ENCODE measurements around the gene FAM120AOS. TPM values are rescaled to one million over a fixed set of nuclear protein-coding genes. Genes with fewer than 3 reads are reported as not detected.

FAM120AOS gene
- total RNA-seq, 1 experiment from 2014 or later = 53.6 TPM

- H3K14ac ChIP-seq (ENCODE audit: insufficient read depth, low read length) = no peak overlapping the region
- H2AK5ac ChIP-seq (ENCODE audit: insufficient read length, low read length) = no peak overlapping the region
- no peak overlapping the region for H4K5ac ChIP-seq (ENCODE audit: insufficient read length, low read depth, low read length)
- H4K20me1 ChIP-seq (ENCODE audit: control insufficient read depth, insufficient read depth, insufficient read length) = no peaks in the 10 kb centered on the region
- no peaks in the 10 kb centered on the region for H3K9me3 ChIP-seq (ENCODE audit: control insufficient read depth, low read depth, low read length)
- H3K79me2 ChIP-seq (ENCODE audit: insufficient read depth, low read length) = no peaks in the 10 kb centered on the region
- peaks cover 0 to 2% of the 10 kb centered on the region in 2 experiments; a peak in 2 of 4 replicates for H3K4me1 Mint-ChIP-seq
- TF ChIP-seq, protein P1, sequence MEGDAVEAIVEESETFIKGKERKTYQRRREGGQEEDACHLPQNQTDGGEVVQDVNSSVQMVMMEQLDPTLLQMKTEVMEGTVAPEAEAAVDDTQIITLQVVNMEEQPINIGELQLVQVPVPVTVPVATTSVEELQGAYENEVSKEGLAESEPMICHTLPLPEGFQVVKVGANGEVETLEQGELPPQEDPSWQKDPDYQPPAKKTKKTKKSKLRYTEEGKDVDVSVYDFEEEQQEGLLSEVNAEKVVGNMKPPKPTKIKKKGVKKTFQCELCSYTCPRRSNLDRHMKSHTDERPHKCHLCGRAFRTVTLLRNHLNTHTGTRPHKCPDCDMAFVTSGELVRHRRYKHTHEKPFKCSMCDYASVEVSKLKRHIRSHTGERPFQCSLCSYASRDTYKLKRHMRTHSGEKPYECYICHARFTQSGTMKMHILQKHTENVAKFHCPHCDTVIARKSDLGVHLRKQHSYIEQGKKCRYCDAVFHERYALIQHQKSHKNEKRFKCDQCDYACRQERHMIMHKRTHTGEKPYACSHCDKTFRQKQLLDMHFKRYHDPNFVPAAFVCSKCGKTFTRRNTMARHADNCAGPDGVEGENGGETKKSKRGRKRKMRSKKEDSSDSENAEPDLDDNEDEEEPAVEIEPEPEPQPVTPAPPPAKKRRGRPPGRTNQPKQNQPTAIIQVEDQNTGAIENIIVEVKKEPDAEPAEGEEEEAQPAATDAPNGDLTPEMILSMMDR (conservative IDR thresholded peaks at IDR 0.05) = no peak
- no peak overlapping the region for H3K27ac Mint-ChIP-seq
- H3K18ac ChIP-seq (ENCODE audit: insufficient read length, low read depth, low read length) = no peak overlapping the region
- no peak overlapping the region for H2BK15ac ChIP-seq (ENCODE audit: low read depth, low read length)
- no peak for DNase-seq
- no peaks in the 10 kb centered on the region for H3K23me2 ChIP-seq (ENCODE audit: insufficient read length, low read depth, low read length, poor library complexity, severe bottlenecking)
- peaks cover 3% of the 10 kb centered on the region for H3K27me3 Mint-ChIP-seq (ENCODE audit: low read depth)
- no peak overlapping the region for H3K4me2 ChIP-seq (ENCODE audit: insufficient read depth, insufficient read length, low read length)
- H3K56ac ChIP-seq (ENCODE audit: insufficient read length, low read depth, low read length) = no peak overlapping the region
- no peak overlapping the region for H4K91ac ChIP-seq (ENCODE audit: insufficient read length, low read depth, low read length)
- peaks cover 0 to 7% (median 5%) of the 10 kb centered on the region in 3 experiments; a peak in 5 of 7 replicates for H3K36me3 Mint-ChIP-seq (ENCODE audit: insufficient read depth in 1 of 3, low read depth in 3 of 3)
- no peak overlapping the region for H4K8ac ChIP-seq (replicated peaks; ENCODE audit: insufficient read length, low read depth, low read length)
- H3K4ac ChIP-seq (ENCODE audit: low read depth, low read length) = no peak overlapping the region
- H3K23ac ChIP-seq (ENCODE audit: insufficient read length, low read depth, low read length) = no peak overlapping the region
- no peak overlapping the region for H2BK12ac ChIP-seq (ENCODE audit: insufficient read length, low read depth, low read length)
- no peak overlapping the region for H2AFZ ChIP-seq (ENCODE audit: low read length)
- no peak overlapping the region for H3T11ph ChIP-seq (ENCODE audit: low read length)
- H3K79me1 ChIP-seq (ENCODE audit: insufficient read depth, low read depth, low read length, poor library complexity, severe bottlenecking) = no peaks in the 10 kb centered on the region
- no peak overlapping the region for H2BK5ac ChIP-seq (ENCODE audit: insufficient read length, low read length)
- H2BK20ac ChIP-seq (ENCODE audit: low read depth, low read length, poor library complexity, severe bottlenecking) = no peak overlapping the region
- peaks cover 5 to 14% of the 10 kb centered on the region in 2 experiments for H3K9me3 Mint-ChIP-seq
- H3K4me1 ChIP-seq (ENCODE audit: insufficient read depth, low read length) = no peaks in the 10 kb centered on the region
- H3K4me3 Mint-ChIP-seq = no peak overlapping the region
- H3K27ac ChIP-seq (ENCODE audit: insufficient read length, low read depth, low read length) = no peak overlapping the region
- no peak overlapping the region for H3K9ac ChIP-seq (ENCODE audit: extremely low read depth, insufficient read length, low read length)
- H3K27me3 ChIP-seq (ENCODE audit: insufficient read depth, low read length) = no peaks in the 10 kb centered on the region
- no peak overlapping the region for H2BK120ac ChIP-seq (ENCODE audit: low read depth, low read length, poor library complexity, severe bottlenecking)
Measured at GRCh38 chr9:93413530-93413929, 39.9 kb downstream of the FAM120AOS start.

Measured in H9 (cell line).